Activated CD8-positive, alpha-beta T cell treated with anti-CD3 and anti-CD28 coated beads for 36 hours (primary cell): ENCODE measurements around the gene MAST4. TPM values are rescaled to one million over a fixed set of nuclear protein-coding genes. Genes with fewer than 3 reads are reported as not detected.

Experiments used
- ATAC-seq: fragments of 200-7000 bp; cut with Tn5 transposase; one replicate; pipeline ENCODE4 v1.10.0; 2021; ENCODE audit warnings: mild to moderate bottlenecking, moderate library complexity
- CTCF ChIA-PET: fragments of 350-600 bp; sonication (Branson Sonifier 250); formaldehyde crosslinking; loops from one replicate; lab custom pipeline; 2021; ENCODE audit warnings: antibody characterized with exemption; lab: Charles Lee
- POLR2A ChIA-PET: fragments of 350-600 bp; sonication (Branson Sonifier 250); formaldehyde crosslinking; loops from one replicate; lab custom pipeline; 2021; ENCODE audit warnings: antibody characterized with exemption; lab: Charles Lee
- DNase-seq: peaks from one replicate; pipeline ENCODE4 v3.0.0-alpha.2; 2020
- H3K27ac Mint-ChIP-seq: one replicate; pipeline ENCODE4 v1.8.0; 2021; ENCODE audit warnings: mild to moderate bottlenecking, mixed read lengths
- H3K27me3 Mint-ChIP-seq: one replicate; pipeline ENCODE4 v1.8.0; 2021; ENCODE audit warnings: mixed read lengths
- H3K36me3 Mint-ChIP-seq: one replicate; pipeline ENCODE4 v1.8.0; 2021; ENCODE audit warnings: low read depth, mixed read lengths
- H3K4me1 Mint-ChIP-seq: one replicate; pipeline ENCODE4 v1.8.0; 2021; ENCODE audit warnings: low read depth, mixed read lengths
- H3K4me3 Mint-ChIP-seq: one replicate; pipeline ENCODE4 v1.8.0; 2021; ENCODE audit warnings: mild to moderate bottlenecking, moderate library complexity, mixed read lengths
- H3K9me3 Mint-ChIP-seq: one replicate; pipeline ENCODE4 v1.8.0; 2021; ENCODE audit warnings: mixed read lengths
- CTCF ChIP-seq: fragments of 200-600 bp; IDR thresholded peaks from one replicate; pipeline ENCODE4 v1.8.0; 2022; ENCODE audit warnings: antibody characterized with exemption, mild to moderate bottlenecking
- intact Hi-C: fragments of 100-400 bp; cut with micrococcal nuclease; formaldehyde crosslinking; loops from one replicate; pipeline ENCODE4 v1.10.0; 2022
- total RNA-seq, 2 experiments: library from RNA; stranded (reverse); gene quantifications; one replicate each; pipeline ENCODE4 v1.2.3, GENCODE V29; 2021

The MAST4 gene
- total RNA-seq, 2 experiments from 2014 or later, result 7.6 to 10.0 TPM

GRCh38 chr5:67160985-67161384, 564.8 kb downstream of the MAST4 start:
- TF ChIP-seq CTCF, result no peak
- H3K36me3 Mint-ChIP-seq, result peaks cover 18% of the 10 kb centered on the region
- ChIA-PET CTCF (interaction anchor here (1.0 to 18.9 kb wide), 2 partner anchors 44 to 76 kb away, joined by 3 to 349 read pairs; partner anchors contain the start of gene CD180), POLR2A (interaction anchor here (1.0 to 1.4 kb wide), 4 partner anchors 18 to 54 kb away, joined by 3 to 4 read pairs (median 4); no protein-coding TSS in a partner anchor)
- no peaks in the 10 kb centered on the region for H3K27me3 Mint-ChIP-seq
- H3K27ac Mint-ChIP-seq, result peak overlapping the region; percentile 13
- H3K4me1 Mint-ChIP-seq, result peaks cover 57% of the 10 kb centered on the region
- ATAC-seq, result no peak
- intact Hi-C loops, result no loop called here
- H3K4me3 Mint-ChIP-seq, result no peak overlapping the region
- H3K9me3 Mint-ChIP-seq, result no peaks in the 10 kb centered on the region
- DNase-seq, result peak; percentile 44

GRCh38 chr5:67161767-67162166, 565.6 kb downstream of the MAST4 start:
- Mint-ChIP-seq H3K27ac (peak overlapping the region; percentile 10), H3K4me3 (no peak overlapping the region), H3K9me3 (no peaks in the 10 kb centered on the region), H3K27me3 (no peaks in the 10 kb centered on the region), H3K36me3 (peaks cover 18% of the 10 kb centered on the region), H3K4me1 (peaks cover 59% of the 10 kb centered on the region)
- DNase-seq (no peak), ATAC-seq (no peak)
- intact Hi-C loops, result no loop called here
- ChIA-PET POLR2A (interaction anchor here (1.0 to 1.4 kb wide), 4 partner anchors 17 to 54 kb away, joined by 3 to 4 read pairs (median 4); no protein-coding TSS in a partner anchor), CTCF (interaction anchor here (1.0 to 18.9 kb wide), 3 partner anchors 43 to 75 kb away, joined by 3 to 349 read pairs (median 6); partner anchors contain the start of gene CD180)
- no peak for TF ChIP-seq CTCF

- no peak for ATAC-seq
- intact Hi-C loops, result no loop called here
Measured at GRCh38 chr5:67163231-67163756, 567.1 kb downstream of the MAST4 start.

GRCh38 chr5:67163863-67164595, 567.8 kb downstream of the MAST4 start:
- Mint-ChIP-seq H3K4me3 (peak overlapping the region; percentile 75), H3K36me3 (peaks cover 20% of the 10 kb centered on the region), H3K4me1 (peaks cover 66% of the 10 kb centered on the region), H3K9me3 (no peaks in the 10 kb centered on the region), H3K27ac (peak overlapping the region; percentile 44), H3K27me3 (no peaks in the 10 kb centered on the region)
- TF ChIP-seq CTCF, result no peak
- intact Hi-C loops, result no loop called here
- DNase-seq (no peak), ATAC-seq (no peak)
- ChIA-PET CTCF (interaction anchor here (0.7 to 18.9 kb wide), 7 partner anchors 10 to 82 kb away, joined by 3 to 349 read pairs (median 4); partner anchors contain the start of gene CD180), POLR2A (interaction anchor here (1.0 to 5.1 kb wide), 3 partner anchors 25 to 47 kb away, joined by 3 to 44 read pairs (median 3); no protein-coding TSS in a partner anchor)

More at GRCh38 chr5:67163231-67163756, 567.1 kb downstream of the MAST4 start:
- peak overlapping the region; percentile 42 for H3K4me3 Mint-ChIP-seq
- H3K27me3 Mint-ChIP-seq, result no peaks in the 10 kb centered on the region
- ChIA-PET CTCF (interaction anchor here (1.8 to 18.9 kb wide), 3 partner anchors 11 to 51 kb away, joined by 6 to 349 read pairs (median 8); partner anchors contain the start of gene CD180), POLR2A (interaction anchor here (0.7 to 5.1 kb wide), 2 partner anchors 43 to 164 kb away, joined by 3 to 44 read pairs; no protein-coding TSS in a partner anchor)
- H3K36me3 Mint-ChIP-seq, result peaks cover 20% of the 10 kb centered on the region
- DNase-seq, result no peak
- H3K9me3 Mint-ChIP-seq, result no peaks in the 10 kb centered on the region
- TF ChIP-seq CTCF, result no peak
- peaks cover 63% of the 10 kb centered on the region for H3K4me1 Mint-ChIP-seq
- H3K27ac Mint-ChIP-seq, result no peak overlapping the region
